HG03439 (cell line): Measurements from ENCODE around the gene SLC38A5.

Experiments used
- ATAC-seq: cut with Tn5 transposase; IDR thresholded peaks from one replicate; pipeline ENCODE4 v1.9.1; 2021; ENCODE audit warnings: mild to moderate bottlenecking, moderate library complexity; ENCODE audit not compliant: unreplicated experiment

SLC38A5 gene

DNA sequence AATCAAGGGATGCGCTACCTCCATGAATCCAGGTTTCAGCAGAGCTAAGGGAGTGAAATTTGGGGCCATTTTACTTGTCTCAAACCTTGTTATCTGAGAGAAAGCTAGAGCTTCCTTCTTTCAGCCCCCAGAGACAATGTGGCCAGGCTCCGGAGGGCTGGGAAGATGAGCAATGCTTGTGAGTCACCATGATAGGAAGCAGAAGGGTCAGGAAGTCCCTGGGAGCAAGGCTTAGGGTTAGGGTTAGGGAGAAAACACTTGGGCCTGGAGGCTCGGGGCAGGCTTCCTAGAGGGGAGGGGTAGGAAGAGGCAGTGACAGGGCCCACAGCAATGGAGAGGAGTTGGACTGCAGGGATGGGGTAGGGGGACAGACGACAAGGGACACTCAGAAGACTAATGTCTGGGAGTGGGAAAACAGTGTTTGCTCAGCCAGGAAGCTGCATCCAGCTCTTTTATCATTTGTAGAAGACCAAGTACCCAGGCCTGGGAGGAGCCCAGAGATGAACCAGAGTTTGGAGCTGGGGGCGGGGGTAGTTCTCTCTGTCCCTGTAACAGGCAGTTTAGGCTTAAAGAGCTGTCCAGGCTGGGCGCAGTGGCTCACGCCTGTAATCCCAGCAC is 22.3 kb upstream of the SLC38A5 start:
- ATAC-seq: no peak

GRCh38 chrX:48491809-48492208 is 21.7 kb upstream of the SLC38A5 start:
- ATAC-seq: no peak

- ATAC-seq: no peak
Observed at GRCh38 chrX:48490661-48491060, 20.6 kb upstream of the SLC38A5 start.

GRCh38 chrX:48489892-48490291 is 19.8 kb upstream of the SLC38A5 start:
- no peak for ATAC-seq

- no peak for ATAC-seq
Observed at GRCh38 chrX:48489296-48489695, 19.2 kb upstream of the SLC38A5 start.

- no peak for ATAC-seq
Observed at GRCh38 chrX:48488034-48488433, 18.0 kb upstream of the SLC38A5 start.

DNA sequence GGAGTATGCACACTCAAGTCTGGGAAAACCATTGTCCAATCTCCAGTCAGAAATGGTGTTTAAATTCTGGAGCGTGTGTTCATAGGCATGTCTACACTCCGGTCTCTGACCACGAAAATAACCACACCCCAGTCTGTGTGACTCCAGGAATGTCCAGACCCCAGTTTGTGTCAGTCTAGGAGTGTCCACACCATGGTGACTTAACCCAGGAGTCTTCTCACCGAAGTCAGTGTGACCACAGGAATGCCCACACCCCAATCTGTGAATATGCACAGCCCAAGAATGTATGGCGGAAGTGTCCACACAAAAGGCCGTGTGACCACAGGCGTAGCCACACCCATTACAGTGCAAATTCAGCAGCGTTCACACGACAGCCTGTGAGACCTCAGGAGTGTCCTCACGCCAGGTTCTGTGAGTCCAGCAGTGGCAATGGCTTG is 17.3 kb upstream of the SLC38A5 start:
- no peak for ATAC-seq

- ATAC-seq: no peak
Observed at GRCh38 chrX:48482526-48482925, 12.5 kb upstream of the SLC38A5 start.

GRCh38 chrX:48480583-48480982 is 10.5 kb upstream of the SLC38A5 start:
- no peak for ATAC-seq

GRCh38 chrX:48480142-48480541 is 10.1 kb upstream of the SLC38A5 start:
- ATAC-seq: no peak

- ATAC-seq: no peak
Observed at GRCh38 chrX:48478806-48479205, 8.7 kb upstream of the SLC38A5 start.

GRCh38 chrX:48477960-48478755 is 8.1 kb upstream of the SLC38A5 start:
- ATAC-seq: no peak

GRCh38 chrX:48476919-48477318 is 6.9 kb upstream of the SLC38A5 start:
- ATAC-seq: no peak

- peak; percentile 87 for ATAC-seq
Observed at GRCh38 chrX:48475774-48476577, 5.9 kb upstream of the SLC38A5 start, which contains the start of gene FTSJ1. FTSJ1 (plus strand) TSS chrX:48476199; CDS start chrX:48478048, 1,849 bp downstream.

- no peak for ATAC-seq
Observed at GRCh38 chrX:48475296-48475695, 5.2 kb upstream of the SLC38A5 start.

DNA sequence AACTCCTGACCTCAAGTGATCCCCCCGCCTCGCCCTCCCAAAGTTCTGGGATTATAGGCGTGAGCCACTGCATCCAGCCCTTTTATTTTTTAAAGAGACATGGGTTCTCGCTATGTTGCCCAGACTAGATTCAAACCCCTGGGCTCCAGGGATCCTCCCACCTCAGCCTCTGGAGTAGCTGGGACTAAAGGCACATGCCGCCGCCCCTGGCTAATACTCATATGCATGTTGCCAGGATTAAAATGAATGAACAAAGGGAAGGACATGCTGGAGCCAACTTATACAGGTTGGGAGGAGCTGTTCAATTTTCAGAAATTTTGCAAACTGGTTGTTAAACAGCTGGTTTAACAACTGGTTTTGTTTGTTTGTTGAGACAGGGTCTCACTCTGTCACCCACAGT is 4.5 kb upstream of the SLC38A5 start:
- ATAC-seq: no peak

DNA sequence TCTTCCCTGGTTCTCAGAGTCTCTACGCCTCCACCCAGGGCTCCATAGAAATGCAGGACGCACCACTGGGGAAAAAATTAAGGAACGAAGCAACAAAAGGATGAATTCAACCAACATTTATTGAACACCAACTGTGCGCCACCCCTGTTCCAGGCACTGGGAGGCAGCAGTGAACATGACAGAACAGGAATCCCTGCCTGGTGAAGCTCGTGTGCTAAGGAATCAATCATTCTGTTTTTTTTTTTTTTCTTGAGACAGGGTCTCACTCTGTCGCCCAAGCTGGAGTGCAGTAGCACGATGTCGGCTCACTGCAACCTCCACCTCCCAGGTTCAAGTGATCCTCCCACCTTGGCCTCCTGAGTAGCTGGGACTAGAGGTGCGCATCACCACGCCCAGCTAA is 4.1 kb upstream of the SLC38A5 start:
- ATAC-seq: no peak

DNA sequence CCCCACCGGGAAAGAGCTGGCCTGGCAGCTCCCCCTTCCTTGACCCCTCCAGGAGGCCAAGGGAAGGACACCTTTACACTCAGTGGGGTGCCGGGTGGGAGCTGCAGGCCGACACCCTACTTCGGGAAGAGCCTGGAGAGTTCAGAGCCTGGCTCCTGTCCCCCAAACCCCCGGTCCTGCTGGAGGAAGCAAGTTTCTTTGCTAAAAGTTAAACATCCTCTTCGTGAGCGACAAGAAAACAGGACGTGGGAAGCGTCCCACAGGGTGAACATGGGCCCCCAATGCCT is 3.6 kb upstream of the SLC38A5 start:
- no peak for ATAC-seq

GRCh38 chrX:48472851-48473703 is 3.0 kb upstream of the SLC38A5 start:
- ATAC-seq: no peak

DNA sequence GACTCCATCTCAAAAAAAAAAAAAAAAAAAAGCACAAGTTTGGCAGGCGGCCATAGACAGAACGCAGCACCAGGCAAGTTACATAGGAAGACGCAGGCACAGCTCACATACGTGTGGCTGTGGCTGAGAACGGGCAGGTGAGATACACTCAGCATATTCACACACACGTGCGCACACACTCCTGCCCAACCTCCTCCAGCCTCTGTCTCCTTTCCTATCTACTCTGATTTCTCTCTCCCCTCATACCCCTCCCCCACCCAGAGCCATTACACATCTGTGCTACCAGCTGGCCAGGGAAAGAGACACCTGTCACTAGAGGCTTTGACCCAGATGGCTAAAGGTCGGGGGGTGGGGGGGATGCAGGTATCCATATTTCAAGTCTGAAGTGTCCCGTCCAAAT is 2.2 kb upstream of the SLC38A5 start:
- no peak for ATAC-seq

- ATAC-seq: no peak
Observed at GRCh38 chrX:48471504-48471903, 1.4 kb upstream of the SLC38A5 start.
